Epithelial cell of esophagus (primary cell): Measurements from ENCODE around the gene ATP8B4.

Experiments
- DNase-seq: peaks from one replicate; pipeline ENCODE4 v3.0.0; 2010; ENCODE audit warnings: low read depth
- H3K4me3 ChIP-seq: 2 replicates; pipeline ENCODE4 v1.5.1; 2011; ENCODE audit warnings: mild to moderate bottlenecking, low read length, control low read depth
- CTCF ChIP-seq: IDR thresholded peaks from 2 replicates; pipeline ENCODE4 v1.5.1; 2011; ENCODE audit warnings: low read depth, mild to moderate bottlenecking, low read length, control low read depth, inconsistent platforms; ENCODE audit not compliant: insufficient read depth; ENCODE audit errors: missing control alignments

Gene ATP8B4

GRCh38 chr15:49926740-49927139, 192.3 kb downstream of the ATP8B4 start:
- TF ChIP-seq CTCF = no peak

GRCh38 chr15:49923671-49924070, 195.4 kb downstream of the ATP8B4 start:
- no peak for TF ChIP-seq CTCF
- no peak overlapping the region for H3K4me3 ChIP-seq
- no peak for DNase-seq

More at GRCh38 chr15:49926740-49927139, 192.3 kb downstream of the ATP8B4 start:
- no peak overlapping the region for H3K4me3 ChIP-seq
- DNase-seq = no peak

- TF ChIP-seq CTCF = no peak
Measured at GRCh38 chr15:49919034-49919433, 200.0 kb downstream of the ATP8B4 start.

GRCh38 chr15:49918121-49918520, 200.9 kb downstream of the ATP8B4 start:
- no peak for TF ChIP-seq CTCF
- no peak overlapping the region for H3K4me3 ChIP-seq
- peak; percentile 50 for DNase-seq

More at GRCh38 chr15:49919034-49919433, 200.0 kb downstream of the ATP8B4 start:
- no peak for DNase-seq
- no peak overlapping the region for H3K4me3 ChIP-seq

- H3K4me3 ChIP-seq = no peak overlapping the region
- DNase-seq = no peak
- no peak for TF ChIP-seq CTCF
Measured at GRCh38 chr15:49916998-49917397, 202.0 kb downstream of the ATP8B4 start.

GRCh38 chr15:49915822-49916221, 203.2 kb downstream of the ATP8B4 start:
- no peak for TF ChIP-seq CTCF
- H3K4me3 ChIP-seq = no peak overlapping the region
- no peak for DNase-seq

- DNase-seq = no peak
- no peak overlapping the region for H3K4me3 ChIP-seq
- TF ChIP-seq CTCF = no peak
Measured at GRCh38 chr15:49908933-49909295, 210.1 kb downstream of the ATP8B4 start.
